GM19238 (cell line): ENCODE data around the gene FFAR1.

Experiments used
- DNase-seq: peaks from one replicate; pipeline ENCODE4 v3.0.0; 2011; ENCODE audit warnings: low spot score; ENCODE audit not compliant: insufficient read length

The FFAR1 gene

GRCh38 chr19:35347171-35347929, at the start of gene FFAR1:
Gene FFAR1 (plus strand): TSS chr19:35347902. CDS start chr19:35351552, 3,650 bp downstream.
- peak; percentile 76 for DNase-seq

- DNase-seq: no peak
Observed at GRCh38 chr19:35297922-35298321, 49.8 kb upstream of the FFAR1 start.

- no peak for DNase-seq
Observed at GRCh38 chr19:35298561-35298972, 49.1 kb upstream of the FFAR1 start.

GRCh38 chr19:35299523-35300338, 48.0 kb upstream of the FFAR1 start:
- DNase-seq: no peak

- no peak for DNase-seq
Observed at GRCh38 chr19:35300339-35300649, 47.4 kb upstream of the FFAR1 start.

GRCh38 chr19:35301961-35302360, 45.7 kb upstream of the FFAR1 start:
- DNase-seq: no peak

GRCh38 chr19:35302446-35302845, 45.3 kb upstream of the FFAR1 start:
- no peak for DNase-seq

GRCh38 chr19:35303357-35303915, 44.3 kb upstream of the FFAR1 start:
- no peak for DNase-seq

- no peak for DNase-seq
Observed at GRCh38 chr19:35304036-35304435, 43.7 kb upstream of the FFAR1 start.

GRCh38 chr19:35305181-35305580, 42.5 kb upstream of the FFAR1 start:
- no peak for DNase-seq

- DNase-seq: peak; percentile 47
Observed at GRCh38 chr19:35306473-35307246, 41.0 kb upstream of the FFAR1 start.

GRCh38 chr19:35307931-35308330, 39.8 kb upstream of the FFAR1 start:
- no peak for DNase-seq

GRCh38 chr19:35308910-35309309, 38.8 kb upstream of the FFAR1 start:
- DNase-seq: no peak

- DNase-seq: no peak
Observed at GRCh38 chr19:35309481-35310279, 38.0 kb upstream of the FFAR1 start.

GRCh38 chr19:35310331-35310730, 37.4 kb upstream of the FFAR1 start:
- no peak for DNase-seq

GRCh38 chr19:35310811-35311465, 36.8 kb upstream of the FFAR1 start:
- no peak for DNase-seq

GRCh38 chr19:35311901-35312665, 35.6 kb upstream of the FFAR1 start:
- DNase-seq: no peak

- DNase-seq: no peak
Observed at GRCh38 chr19:35313587-35313986, 34.1 kb upstream of the FFAR1 start.

GRCh38 chr19:35314031-35314430, 33.7 kb upstream of the FFAR1 start:
- DNase-seq: no peak
